RWPE2 (cell line): ENCODE results near the gene ARMC8.

ENCODE experiments used
- ATAC-seq: fragments of 200-7000 bp; cut with Tn5 transposase; 3 replicates; pipeline ENCODE4 v1.9.1; 2021; ENCODE audit warnings: low read depth
- DNase-seq: peaks from one replicate; pipeline ENCODE4 v3.0.0-alpha.2; 2020; ENCODE audit warnings: low spot score
- H3K27ac ChIP-seq: fragments of 450-650 bp; 2 replicates; pipeline ENCODE4 v1.5.1; 2017; ENCODE audit warnings: mild to moderate bottlenecking; ENCODE audit not compliant: poor library complexity, severe bottlenecking
- H3K27me3 ChIP-seq: fragments of 250-450 bp; sonication (Bioruptor Pico); 2 replicates; pipeline ENCODE4 v1.5.1; 2021; ENCODE audit warnings: mild to moderate bottlenecking, moderate library complexity; ENCODE audit not compliant: insufficient read depth, poor library complexity, severe bottlenecking
- H3K36me3 ChIP-seq: fragments of 250-450 bp; sonication (Bioruptor Pico); 2 replicates; pipeline ENCODE4 v1.5.1; 2020; ENCODE audit warnings: low read depth, mild to moderate bottlenecking, moderate library complexity
- H3K4me1 ChIP-seq: fragments of 250-450 bp; sonication (Bioruptor Pico); 2 replicates; pipeline ENCODE4 v1.5.1; 2021; ENCODE audit warnings: mild to moderate bottlenecking, moderate library complexity; ENCODE audit not compliant: insufficient read depth, poor library complexity, severe bottlenecking
- H3K4me3 ChIP-seq: fragments of 250-450 bp; sonication (Bioruptor Pico); 2 replicates; pipeline ENCODE4 v1.5.1; 2021; ENCODE audit warnings: mild to moderate bottlenecking, moderate library complexity; ENCODE audit not compliant: severe bottlenecking
- H3K9me3 ChIP-seq: fragments of 250-450 bp; sonication (Bioruptor Pico); 2 replicates; pipeline ENCODE4 v1.5.1; 2021; ENCODE audit warnings: mild to moderate bottlenecking, moderate library complexity; ENCODE audit not compliant: severe bottlenecking
- TF ChIP-seq, protein P1 (sequence below): fragments of 450-650 bp; IDR thresholded peaks from one replicate; pipeline ENCODE4 v1.5.1; 2017; ENCODE audit warnings: mild to moderate bottlenecking, moderate library complexity; ENCODE audit not compliant: poor library complexity, severe bottlenecking

Gene ARMC8

GRCh38 chr3:138289260-138289659 lies 102.2 kb downstream of the ARMC8 start:
- no peak for DNase-seq
- TF ChIP-seq, protein P1, sequence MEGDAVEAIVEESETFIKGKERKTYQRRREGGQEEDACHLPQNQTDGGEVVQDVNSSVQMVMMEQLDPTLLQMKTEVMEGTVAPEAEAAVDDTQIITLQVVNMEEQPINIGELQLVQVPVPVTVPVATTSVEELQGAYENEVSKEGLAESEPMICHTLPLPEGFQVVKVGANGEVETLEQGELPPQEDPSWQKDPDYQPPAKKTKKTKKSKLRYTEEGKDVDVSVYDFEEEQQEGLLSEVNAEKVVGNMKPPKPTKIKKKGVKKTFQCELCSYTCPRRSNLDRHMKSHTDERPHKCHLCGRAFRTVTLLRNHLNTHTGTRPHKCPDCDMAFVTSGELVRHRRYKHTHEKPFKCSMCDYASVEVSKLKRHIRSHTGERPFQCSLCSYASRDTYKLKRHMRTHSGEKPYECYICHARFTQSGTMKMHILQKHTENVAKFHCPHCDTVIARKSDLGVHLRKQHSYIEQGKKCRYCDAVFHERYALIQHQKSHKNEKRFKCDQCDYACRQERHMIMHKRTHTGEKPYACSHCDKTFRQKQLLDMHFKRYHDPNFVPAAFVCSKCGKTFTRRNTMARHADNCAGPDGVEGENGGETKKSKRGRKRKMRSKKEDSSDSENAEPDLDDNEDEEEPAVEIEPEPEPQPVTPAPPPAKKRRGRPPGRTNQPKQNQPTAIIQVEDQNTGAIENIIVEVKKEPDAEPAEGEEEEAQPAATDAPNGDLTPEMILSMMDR, result no peak
- Histone ChIP-seq H3K9me3 (no peaks in the 10 kb centered on the region), H3K4me3 (no peak overlapping the region), H3K36me3 (peaks cover 71% of the 10 kb centered on the region), H3K4me1 (no peaks in the 10 kb centered on the region), H3K27ac (no peak overlapping the region), H3K27me3 (no peaks in the 10 kb centered on the region)
- ATAC-seq, result no peak

DNA sequence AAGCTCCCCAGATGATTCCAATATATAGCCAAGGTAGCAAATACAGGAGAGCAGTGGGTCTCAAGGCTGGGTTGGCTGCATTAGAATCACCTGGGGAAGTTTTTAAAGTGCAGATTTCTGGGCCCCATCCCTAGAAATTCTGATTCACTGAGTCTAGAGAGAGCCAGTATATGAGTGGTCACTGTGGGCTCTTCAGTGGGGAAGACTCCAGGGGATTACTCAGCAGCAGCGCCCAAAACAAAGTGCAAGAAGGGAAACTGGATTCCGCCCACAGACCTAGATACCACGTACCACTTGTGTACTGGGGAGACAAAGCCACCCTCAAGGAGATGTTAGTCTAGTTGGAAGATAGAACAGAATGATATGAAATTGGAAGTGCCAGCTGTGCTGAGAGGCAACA lies 102.6 kb downstream of the ARMC8 start:
- H3K27ac ChIP-seq, result no peak overlapping the region
- peaks cover 67% of the 10 kb centered on the region for H3K36me3 ChIP-seq
- no peak for DNase-seq
- no peak overlapping the region for H3K4me3 ChIP-seq
- H3K9me3 ChIP-seq, result no peaks in the 10 kb centered on the region
- H3K4me1 ChIP-seq, result no peaks in the 10 kb centered on the region
- TF ChIP-seq, protein P1, result no peak
- no peaks in the 10 kb centered on the region for H3K27me3 ChIP-seq
- no peak for ATAC-seq

DNA sequence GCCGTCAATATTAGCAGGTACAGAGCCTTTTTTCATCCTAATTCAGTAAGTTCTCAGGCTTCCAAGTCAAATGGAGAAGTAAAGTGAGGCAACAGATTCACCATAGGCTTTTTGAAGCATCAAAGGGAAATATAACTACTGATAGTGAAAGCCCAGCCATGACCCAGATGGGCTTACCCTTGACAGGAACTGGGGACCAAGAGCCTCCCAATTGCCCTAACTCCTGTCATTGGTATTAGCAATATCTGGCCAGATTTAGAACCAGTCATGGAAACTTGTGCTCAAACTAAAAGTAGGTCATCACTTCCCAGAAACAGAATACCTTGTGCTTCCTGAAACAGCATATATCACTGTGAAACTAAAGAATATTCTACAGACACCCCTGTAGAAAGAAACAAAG lies 109.5 kb downstream of the ARMC8 start:
- no peak overlapping the region for H3K27ac ChIP-seq
- TF ChIP-seq, protein P1, result no peak
- no peak overlapping the region for H3K4me3 ChIP-seq

GRCh38 chr3:138297059-138297607 lies 110.0 kb downstream of the ARMC8 start:
- H3K27me3 ChIP-seq, result no peaks in the 10 kb centered on the region
- no peaks in the 10 kb centered on the region for H3K4me1 ChIP-seq
- H3K9me3 ChIP-seq, result no peaks in the 10 kb centered on the region
- H3K36me3 ChIP-seq, result peaks cover 38% of the 10 kb centered on the region
- DNase-seq (no peak), ATAC-seq (no peak)
- no peak overlapping the region for H3K27ac ChIP-seq
- no peak overlapping the region for H3K4me3 ChIP-seq
- TF ChIP-seq, protein P1, result no peak

More for the DNA sequence above, 109.5 kb downstream of the ARMC8 start:
- no peaks in the 10 kb centered on the region for H3K4me1 ChIP-seq
- no peaks in the 10 kb centered on the region for H3K9me3 ChIP-seq
- peaks cover 41% of the 10 kb centered on the region for H3K36me3 ChIP-seq
- H3K27me3 ChIP-seq, result no peaks in the 10 kb centered on the region
- ATAC-seq (no peak), DNase-seq (no peak)

DNA sequence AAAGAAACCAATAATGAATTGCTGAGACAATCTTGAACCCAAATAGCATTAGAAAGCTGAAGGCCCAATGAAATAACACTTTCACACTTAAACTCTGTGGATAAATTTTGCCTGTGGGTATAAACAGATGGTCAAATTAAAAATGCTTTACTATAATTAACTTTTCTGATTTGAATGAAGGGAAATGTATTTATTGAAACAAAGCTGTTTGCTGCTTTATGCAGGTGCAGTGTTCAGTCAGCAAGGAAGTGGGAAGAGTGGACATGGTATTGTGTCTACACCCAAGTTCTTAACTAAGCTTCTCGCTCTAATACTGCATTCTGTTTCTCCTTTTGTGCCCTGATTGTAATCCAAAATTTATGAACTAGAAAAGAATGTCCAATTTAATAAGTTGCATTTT lies 110.8 kb downstream of the ARMC8 start:
- Histone ChIP-seq H3K36me3 (peaks cover 30% of the 10 kb centered on the region), H3K4me1 (no peaks in the 10 kb centered on the region), H3K9me3 (no peaks in the 10 kb centered on the region), H3K27ac (no peak overlapping the region), H3K4me3 (no peak overlapping the region), H3K27me3 (no peaks in the 10 kb centered on the region)
- no peak for ATAC-seq
- no peak for DNase-seq
- TF ChIP-seq, protein P1, result no peak
